GM12878 (cell line): ENCODE results near the gene CDC6. TPM values are rescaled to one million over a fixed set of nuclear protein-coding genes. Genes with fewer than 3 reads are reported as not detected.

ENCODE experiments used
- ATAC-seq: fragments of 200-7000 bp; cut with Tn5 transposase; 3 replicates; pipeline ENCODE4 v1.9.1; 2020; ENCODE audit warnings: mild to moderate bottlenecking, moderate library complexity
- BruUV-seq: library from RNA; stranded (reverse); fragments of 400-500 nt; replicated peaks from 2 replicates; lab custom pipeline; 2021; lab: Mats Ljungman, UMichigan
- CTCF ChIA-PET: fragments of 300-600 bp; sonication (Branson Sonifier 250); formaldehyde crosslinking; extraction: SDS; loops from one replicate; lab custom pipeline; 2021; ENCODE audit warnings: inconsistent platforms; lab: Yijun Ruan, JAX
- POLR2A ChIA-PET: fragments of 350-600 bp; formaldehyde crosslinking; extraction: SDS; loops from one replicate; lab custom pipeline; 2021; ENCODE audit warnings: inconsistent platforms; lab: Charles Lee
- RAD21 ChIA-PET: fragments of 300-600 bp; sonication (Branson Sonifier 250); formaldehyde crosslinking; loops from one replicate; lab custom pipeline; 2023; ENCODE audit warnings: antibody characterized with exemption; ENCODE audit not compliant: unreplicated experiment; lab: Charles Lee
- SMC1A ChIA-PET: fragments of 300-600 bp; sonication (Branson Sonifier 250); formaldehyde crosslinking; loops from one replicate; lab custom pipeline; 2023; ENCODE audit not compliant: unreplicated experiment, uncharacterized antibody; lab: Charles Lee
- DNase-seq: peaks from one replicate; pipeline ENCODE4 v3.0.0-alpha.2; 2011; ENCODE audit warnings: low read depth, low spot score
- FAIRE-seq: peaks from 3 replicates; lab custom pipeline; 2011; peaks lifted over from hg19 to GRCh38; lab: Jason Lieb, UNC
- H2AFZ ChIP-seq: 2 replicates; pipeline ENCODE4 v1.6.0; 2011; ENCODE audit warnings: low read depth, low read length, control low read depth; ENCODE audit not compliant: control insufficient read depth
- H3K27ac ChIP-seq: 2 replicates; pipeline ENCODE4 v1.5.1; 2011; ENCODE audit warnings: control low read depth; ENCODE audit not compliant: control insufficient read depth, insufficient read depth
- H3K27me3 ChIP-seq, 2 experiments: replicated peaks in 1 of 2; 2 replicates each; pipeline versions ENCODE4 v1.6.0 to v1.6.1; 2011; ENCODE audit warnings: low read length in 1 of 2; ENCODE audit not compliant: control insufficient read depth in 2 of 2, insufficient read depth in 2 of 2
- H3K36me3 ChIP-seq, 2 experiments: 2 replicates each; pipeline ENCODE4 v1.5.1; 2011; ENCODE audit warnings: low read length in 1 of 2; ENCODE audit not compliant: control insufficient read depth in 2 of 2, insufficient read depth in 2 of 2
- H3K4me1 ChIP-seq: 2 replicates; pipeline ENCODE4 v1.6.1; 2011; ENCODE audit warnings: mild to moderate bottlenecking, low read length, moderate library complexity, mixed read lengths; ENCODE audit not compliant: control insufficient read depth, insufficient read depth
- H3K4me2 ChIP-seq: 2 replicates; pipeline ENCODE4 v1.6.0; 2011; ENCODE audit warnings: control low read depth; ENCODE audit not compliant: control insufficient read depth, insufficient read depth
- H3K4me3 ChIP-seq: fragments of 200-600 bp; sonication (generic); 2 replicates; pipeline ENCODE4 v1.5.1; 2016
- H3K79me2 ChIP-seq: 2 replicates; pipeline ENCODE4 v1.6.0; 2011; ENCODE audit warnings: low read length; ENCODE audit not compliant: control insufficient read depth, insufficient read depth
- H3K9ac ChIP-seq: 2 replicates; pipeline ENCODE4 v1.8.0; 2011; ENCODE audit warnings: low read length, control low read depth, mixed read lengths; ENCODE audit not compliant: control insufficient read depth, insufficient read depth
- H3K9me3 ChIP-seq: replicated peaks from 3 replicates; pipeline ENCODE4 v1.5.1; 2011; ENCODE audit warnings: mild to moderate bottlenecking, low read length; ENCODE audit not compliant: control insufficient read depth, insufficient read depth
- H4K20me1 ChIP-seq: 2 replicates; pipeline ENCODE4 v1.6.0; 2011; ENCODE audit not compliant: control insufficient read depth, insufficient read depth
- EP300 ChIP-seq, 2 experiments: fragments of 150-350 bp in 1 of 2; IDR thresholded peaks; 2 replicates each; pipeline ENCODE4 v1.6.1; 2011 to 2012; ENCODE audit warnings: low read depth in 2 of 2, low read length in 2 of 2, borderline replicate concordance in 1 of 2, improper control_type of control experiment in 1 of 2, inconsistent platforms in 1 of 2; ENCODE audit not compliant: control insufficient read depth in 1 of 2
- FOXK2 ChIP-seq: fragments of 450-650 bp; IDR thresholded peaks from 2 replicates; pipeline ENCODE4 v1.6.1; 2017; ENCODE audit warnings: mild to moderate bottlenecking, moderate library complexity
- IRF4 ChIP-seq: IDR thresholded peaks from 2 replicates; pipeline ENCODE4 v1.6.1; 2011; ENCODE audit warnings: low read depth, low read length
- MEF2A ChIP-seq: IDR thresholded peaks from 2 replicates; pipeline ENCODE4 v1.6.1; 2011; ENCODE audit warnings: low read depth, mild to moderate bottlenecking, low read length, moderate library complexity; ENCODE audit not compliant: insufficient read depth
- MEF2B ChIP-seq: fragments of 450-650 bp; IDR thresholded peaks from 2 replicates; pipeline ENCODE4 v1.6.1; 2018; ENCODE audit warnings: mild to moderate bottlenecking, moderate library complexity; ENCODE audit not compliant: partially characterized antibody, poor library complexity, severe bottlenecking
- NR2C1 ChIP-seq: fragments of 450-650 bp; IDR thresholded peaks from 2 replicates; pipeline ENCODE4 v1.6.1; 2017; ENCODE audit warnings: antibody characterized with exemption, mild to moderate bottlenecking, moderate library complexity
- POU2F2 ChIP-seq: IDR thresholded peaks from 3 replicates; pipeline ENCODE4 v1.6.1; 2011; ENCODE audit warnings: low read depth, mild to moderate bottlenecking, low read length, borderline replicate concordance
- WRNIP1 ChIP-seq: IDR thresholded peaks from 2 replicates; pipeline ENCODE4 v1.6.1; 2011; ENCODE audit warnings: low read depth, low read length, improper control_type of control experiment, borderline replicate concordance
- WGBS: methylation state at CpG from one replicate; pipeline ENCODE4 v1.1.6; 2016; ENCODE audit warnings: low lambda C conversion rate; ENCODE audit not compliant: insufficient replicate concordance, insufficient coverage; ENCODE audit errors: missing lambda C conversion rate; 5-methylcytosine and 5-hydroxymethylcytosine counted together
- in situ Hi-C: fragments of 300-500 bp; cut with MboI; formaldehyde crosslinking; loops from 9 replicates; pipeline ENCODE4 v1.14.3; 2018; ENCODE audit warnings: mixed read lengths
- intact Hi-C: fragments of 100-400 bp; cut with micrococcal nuclease; formaldehyde crosslinking; loops from one replicate; pipeline ENCODE4 v1.14.2; 2022; ENCODE audit not compliant: unreplicated experiment
- polyA plus RNA-seq, 11 experiments: library from polyadenylated mRNA; depleted of rRNA in 4 of 11; unstranded in 6 of 11; stranded (reverse) in 5 of 11; fragments of >200 nt; fragmentation: Nextera tagmentation in 4 of 11; fragmentation: Illumina TruSeq in 1 of 11; extraction: Ambion mirVana in 4 of 11; extraction: Trizol in 1 of 11; gene quantifications; 1 replicate in 1 of 11; 2 replicates in 10 of 11; pipeline versions ENCODE4 v1.2.1 to v1.2.3, GENCODE V29; 2011 to 2016; ENCODE audit warnings: inconsistent platforms in 2 of 11, missing spikeins in 2 of 11, low read depth in 1 of 11
- total RNA-seq, 4 experiments: library from RNA; depleted of rRNA in 3 of 4; stranded (reverse); fragments of >200 nt in 3 of 4; fragmentation: Illumina TruSeq in 1 of 4; extraction: Trizol in 1 of 4; gene quantifications; 2 replicates each; pipeline versions ENCODE4 v1.2.1 to v1.2.3, GENCODE V29; 2013 to 2021
- TF ChIP-seq, protein P1 (sequence below): IDR thresholded peaks from 2 replicates; pipeline ENCODE4 v1.6.1; 2012; ENCODE audit warnings: low read depth, low read length, improper control_type of control experiment

CDC6 gene
- total and polyA plus RNA-seq, 10 of the 15 experiments (the other 5 are each of a cell fraction or from before 2014, with no cell fraction given) = 13.3 to 60.9 (median 47.6) TPM

DNA sequence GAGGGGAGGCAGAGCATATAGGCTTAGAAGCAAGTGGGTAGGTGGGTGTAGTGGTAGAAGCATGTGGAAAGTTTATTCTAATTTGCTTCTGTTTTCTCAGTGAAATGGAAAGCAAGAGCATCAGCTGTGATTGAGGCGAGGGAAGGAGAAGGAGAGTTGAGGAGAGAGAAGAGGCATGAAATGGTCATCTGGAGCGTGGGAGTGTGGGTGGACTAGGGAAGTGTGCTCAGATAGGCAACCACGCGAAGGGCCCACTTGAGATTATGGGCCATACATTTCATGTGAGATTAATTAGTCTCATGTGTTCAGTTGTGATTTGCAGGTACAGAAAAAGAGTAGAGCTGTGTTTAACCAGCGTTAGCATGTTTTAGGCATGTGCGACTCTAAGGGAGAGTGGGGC, 20.8 kb upstream of the CDC6 start (continued):
- TF ChIP-seq EP300 (IDR thresholded peaks at IDR 0.05; ENCODE audit: borderline replicate concordance in 1 of 2, control insufficient read depth in 1 of 2, low read depth in 2 of 2, low read length in 2 of 2) (no peak), MEF2B (no peak), WRNIP1 (no peak)
- TF ChIP-seq, protein P1, sequence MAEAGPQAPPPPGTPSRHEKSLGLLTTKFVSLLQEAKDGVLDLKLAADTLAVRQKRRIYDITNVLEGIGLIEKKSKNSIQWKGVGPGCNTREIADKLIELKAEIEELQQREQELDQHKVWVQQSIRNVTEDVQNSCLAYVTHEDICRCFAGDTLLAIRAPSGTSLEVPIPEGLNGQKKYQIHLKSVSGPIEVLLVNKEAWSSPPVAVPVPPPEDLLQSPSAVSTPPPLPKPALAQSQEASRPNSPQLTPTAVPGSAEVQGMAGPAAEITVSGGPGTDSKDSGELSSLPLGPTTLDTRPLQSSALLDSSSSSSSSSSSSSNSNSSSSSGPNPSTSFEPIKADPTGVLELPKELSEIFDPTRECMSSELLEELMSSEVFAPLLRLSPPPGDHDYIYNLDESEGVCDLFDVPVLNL = no peak

DNA sequence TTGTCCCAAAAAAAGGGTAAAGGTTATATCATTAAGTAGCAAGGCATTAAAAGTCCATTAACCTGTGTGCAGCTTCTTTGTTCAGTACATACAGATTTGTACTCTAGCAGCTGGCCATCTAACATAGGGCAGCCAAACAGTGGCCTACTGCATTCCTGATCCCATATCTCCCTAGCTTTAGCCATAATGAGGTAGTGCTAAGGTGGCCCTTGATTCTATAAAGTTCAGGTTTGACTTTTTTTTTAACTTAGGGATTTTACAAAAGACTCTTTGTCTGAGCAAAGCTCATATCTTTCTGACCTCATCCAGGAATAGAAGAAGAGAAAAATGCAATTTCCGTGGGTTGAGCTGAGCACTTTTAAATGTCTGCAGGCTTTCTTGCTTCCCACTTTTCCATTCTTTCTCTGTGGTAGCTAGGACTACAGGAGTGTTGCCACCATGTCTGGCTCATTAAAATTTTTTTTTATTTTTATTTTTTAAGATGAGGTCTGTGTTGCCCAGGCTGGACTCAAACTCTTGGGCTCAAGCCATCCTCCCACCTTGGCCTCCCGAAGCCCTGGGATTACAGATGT, 19.5 kb upstream of the CDC6 start:
- ATAC-seq = no peak
- ChIA-PET RAD21 (no interaction called here), CTCF (interaction anchor here (0.6 to 1.8 kb wide), 4 partner anchors 8 to 66 kb away, joined by 3 to 6 read pairs (median 4); no protein-coding TSS in a partner anchor), SMC1A (interaction anchor here (0.5 to 1.3 kb wide), 6 partner anchors 8 to 34 kb away, joined by 3 to 4 read pairs (median 3); no protein-coding TSS in a partner anchor), POLR2A (interaction anchor here (1.0 kb wide), 1 partner anchor 10 kb away, joined by 3 read pairs; no protein-coding TSS in a partner anchor)
- Histone ChIP-seq H3K36me3 (peaks cover 0 to 6% of the 10 kb centered on the region in 2 experiments), H3K9ac (no peak overlapping the region), H3K4me2 (no peak overlapping the region), H4K20me1 (no peaks in the 10 kb centered on the region), H3K27ac (no peak overlapping the region), H3K4me1 (no peaks in the 10 kb centered on the region), H3K4me3 (no peak overlapping the region), H3K79me2 (no peaks in the 10 kb centered on the region), H3K9me3 (no peaks in the 10 kb centered on the region), H2AFZ (no peak overlapping the region), H3K27me3 (no peaks in the 10 kb centered on the region)
- FAIRE-seq = no peak
- in situ Hi-C loops (no loop called here), intact Hi-C loops (no loop called here)
- no peak for TF ChIP-seq MEF2A
- TF ChIP-seq POU2F2 = no peak
- no peak for TF ChIP-seq FOXK2
- TF ChIP-seq NR2C1 = no peak
- TF ChIP-seq, protein P1 = no peak
- no peak for TF ChIP-seq IRF4
- DNase-seq = no peak
- 61% methylated on average over 2 of the region's 2 CpGs for WGBS
- BruUV-seq = no TSS peak
